ENCODE data around the gene CD248.
"Not testable (repeated sequence)": the region's sequence is repeated elsewhere in the genome, so short reads cannot be mapped to it uniquely, and the experiment has no call there.

CD248 gene

GRCh38 chr11:66313321-66314185 lies 3.3 kb downstream of the CD248 start:
- no peak for DNase-seq (ENCODE audit: low read depth)

DNA sequence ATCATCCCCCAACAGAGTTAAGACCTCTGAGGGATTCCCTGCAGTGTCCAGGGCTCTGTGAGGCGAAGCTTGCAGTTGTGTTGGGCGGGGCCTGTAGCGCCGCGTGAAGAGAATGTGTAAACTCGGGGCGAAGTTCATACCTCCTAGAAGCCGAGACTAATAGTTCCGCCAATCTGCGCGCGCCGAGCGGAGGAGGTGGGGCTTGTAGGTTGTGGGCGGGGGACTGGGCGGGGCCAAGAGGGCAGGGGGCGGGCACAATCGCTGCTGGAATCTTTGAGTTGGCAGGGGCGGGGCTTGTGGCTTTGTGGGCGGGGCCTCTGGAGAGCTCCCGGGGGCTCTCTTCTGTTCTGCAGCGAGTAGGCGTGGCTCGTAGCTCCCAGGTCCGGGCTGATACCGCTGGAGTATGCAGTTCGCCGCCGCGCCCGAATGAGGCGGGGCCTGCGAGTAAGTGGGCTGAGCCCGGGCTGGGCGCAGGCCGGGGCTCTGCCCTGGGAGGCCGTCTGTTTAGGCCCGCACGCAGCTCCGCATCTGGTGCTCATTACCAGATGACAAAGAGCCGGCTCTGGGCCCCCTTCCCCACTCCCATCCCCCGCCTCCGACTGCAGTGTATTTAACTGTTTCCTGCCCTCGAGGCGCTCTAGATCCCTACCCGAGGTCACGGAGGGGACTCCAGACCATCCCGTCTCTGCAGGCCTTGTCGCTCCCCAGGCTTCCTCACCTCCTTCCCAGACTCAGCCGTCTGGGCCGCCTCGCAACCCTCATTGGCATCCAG lies 4.1 kb downstream of the CD248 start:
- DNase-seq (ENCODE audit: low read depth) = peak; percentile 97

- DNase-seq (ENCODE audit: low read depth) = peak; percentile 92
Observed at GRCh38 chr11:66311965-66312548, 4.8 kb downstream of the CD248 start.

- DNase-seq (ENCODE audit: low read depth) = no peak
Observed at GRCh38 chr11:66311470-66311964, 5.3 kb downstream of the CD248 start.

DNA sequence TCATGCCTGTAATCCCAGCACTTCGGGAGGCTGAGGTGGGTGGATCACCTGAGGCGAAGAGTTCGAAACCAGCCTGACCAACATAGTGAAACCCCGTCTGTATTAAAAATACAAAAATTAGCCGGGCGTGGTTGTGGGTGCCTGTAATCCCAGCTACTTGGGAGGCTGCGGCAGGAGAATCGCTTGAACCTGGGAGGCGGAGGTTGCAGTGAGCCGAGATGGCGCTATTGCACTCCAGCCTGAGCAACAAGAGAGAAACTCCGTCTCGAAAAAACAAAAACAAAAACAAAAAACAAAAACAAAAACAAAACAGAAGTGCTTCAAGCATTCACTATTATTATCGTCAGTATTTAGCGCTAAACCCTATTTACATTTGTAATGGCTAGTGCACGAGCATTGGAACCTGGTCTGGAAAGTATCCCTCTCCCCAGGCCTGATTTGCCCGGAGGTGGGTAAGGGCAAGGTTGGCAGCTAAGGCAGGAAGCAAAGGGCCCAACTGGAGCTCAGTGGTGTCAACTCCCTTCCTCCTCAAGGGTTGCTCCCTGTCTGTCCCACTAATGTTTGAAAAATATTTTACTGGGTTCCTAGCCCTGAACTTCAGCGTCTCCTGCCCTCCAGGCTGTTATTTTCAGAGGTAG lies 5.9 kb downstream of the CD248 start:
- not testable (repeated sequence) for DNase-seq (ENCODE audit: low read depth)

DNA sequence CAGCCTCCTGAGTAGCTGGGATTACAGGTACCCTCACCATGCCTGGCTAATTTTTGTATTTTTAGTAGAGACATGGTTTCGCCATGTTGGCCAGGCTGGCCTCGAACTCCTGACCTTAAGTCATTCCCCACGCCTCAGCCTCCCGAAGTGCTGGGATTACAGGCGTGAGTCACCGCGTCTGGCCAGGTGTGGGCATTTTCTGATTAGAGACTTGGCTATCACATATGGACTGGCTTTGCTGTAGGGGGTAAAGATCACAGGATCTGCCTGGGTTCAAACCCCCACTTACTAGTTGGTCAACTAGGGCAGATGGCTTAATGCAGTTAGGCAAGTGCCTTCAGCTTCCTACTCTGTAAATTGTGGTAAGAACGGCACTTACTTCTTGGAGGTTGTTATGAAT lies 6.5 kb downstream of the CD248 start:
- no peak for DNase-seq (ENCODE audit: low read depth)

DNA sequence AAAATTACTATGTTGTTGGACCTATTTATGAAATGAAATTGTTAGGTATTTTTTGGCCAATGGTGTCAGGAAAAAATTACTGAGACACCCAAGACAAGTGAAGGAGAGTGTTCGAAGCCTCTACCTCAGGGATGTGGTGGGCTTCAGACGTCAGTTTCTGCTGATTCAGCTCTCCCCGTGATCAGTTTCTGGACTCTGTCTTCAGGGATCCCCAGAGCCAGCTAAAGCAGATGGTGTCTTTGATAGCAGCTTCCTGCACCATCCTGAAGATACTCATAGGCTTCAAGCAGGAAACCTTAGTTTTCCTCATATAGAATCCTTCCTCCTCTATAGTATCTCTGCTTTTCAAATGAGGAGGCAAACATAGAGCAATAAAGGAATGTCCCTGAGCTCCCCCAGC lies 7.4 kb downstream of the CD248 start:
- no peak for DNase-seq (ENCODE audit: low read depth)

GRCh38 chr11:66302656-66303055 lies 14.2 kb downstream of the CD248 start:
- no peak for DNase-seq (ENCODE audit: low read depth)

DNA sequence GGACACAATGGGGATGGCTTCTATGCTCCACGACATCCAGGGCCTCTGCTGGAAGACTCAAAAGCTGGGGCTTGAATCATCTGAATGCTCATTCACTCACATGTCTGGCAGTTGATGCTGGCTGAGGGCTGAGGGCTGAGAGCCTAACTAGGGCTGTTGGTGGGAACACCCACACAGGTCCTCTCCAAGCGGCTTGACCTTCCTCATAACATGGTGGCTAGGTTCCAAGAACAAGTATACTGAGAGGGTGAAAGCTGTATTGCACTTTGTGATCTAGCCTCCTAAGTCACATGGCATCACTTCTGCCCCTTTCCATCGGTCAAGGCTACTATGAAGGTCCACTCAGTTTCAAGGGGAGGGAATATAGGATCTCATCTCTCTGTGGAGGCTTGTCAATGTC lies 17.7 kb downstream of the CD248 start:
- DNase-seq (ENCODE audit: low read depth) = no peak

- DNase-seq (ENCODE audit: low read depth) = no peak
Observed at GRCh38 chr11:66297610-66298009, 19.2 kb downstream of the CD248 start.

DNA sequence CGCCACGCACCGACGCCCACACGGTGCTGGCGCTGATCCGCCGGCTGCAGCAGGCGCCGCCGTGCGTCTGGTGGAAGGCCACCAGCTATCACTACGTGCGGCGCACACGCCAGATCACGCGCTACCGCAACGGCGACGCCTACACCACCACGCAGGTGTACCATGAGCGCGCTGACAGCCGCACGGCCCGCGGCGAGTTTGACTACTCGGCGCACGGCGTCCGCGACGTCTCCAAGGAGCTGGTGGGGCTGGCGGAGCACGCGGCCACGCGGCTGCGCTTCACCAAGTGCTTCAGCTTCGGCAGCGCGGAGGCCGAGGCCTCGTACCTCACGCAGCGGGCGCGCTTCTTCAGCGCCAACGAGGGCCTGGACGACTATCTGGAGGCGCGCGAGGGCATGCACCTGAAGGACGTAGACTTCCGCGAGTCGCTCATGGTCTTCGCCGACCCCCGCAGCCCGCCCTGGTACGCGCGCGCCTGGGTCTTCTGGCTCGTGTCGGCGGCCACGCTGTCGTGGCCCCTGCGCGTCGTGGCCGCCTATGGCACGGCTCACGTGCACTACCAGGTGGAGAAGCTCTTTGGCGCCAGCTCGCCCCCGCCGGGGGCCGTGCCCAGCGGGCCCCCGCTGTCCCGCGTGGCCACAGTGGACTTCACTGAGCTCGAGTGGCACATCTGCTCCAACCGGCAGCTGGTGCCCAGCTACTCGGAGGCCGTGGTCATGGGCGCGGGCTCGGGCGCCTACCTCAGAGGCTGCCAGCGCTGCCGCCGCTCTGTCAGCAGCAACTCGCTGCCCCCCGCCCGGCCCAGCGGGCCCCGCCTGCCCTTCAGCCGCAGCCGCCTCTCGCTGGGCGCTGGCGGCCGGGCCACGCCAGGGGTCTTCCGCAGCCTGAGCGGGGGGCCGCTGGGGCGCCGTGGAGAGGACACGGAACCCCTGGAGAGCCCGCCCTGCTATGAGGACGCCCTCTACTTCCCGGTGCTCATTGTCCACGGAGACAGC lies 21.9 kb downstream of the CD248 start:
- no peak for DNase-seq (ENCODE audit: low read depth)

GRCh38 chr11:66293777-66294625 lies 22.8 kb downstream of the CD248 start:
- DNase-seq (ENCODE audit: low read depth) = no peak

DNA sequence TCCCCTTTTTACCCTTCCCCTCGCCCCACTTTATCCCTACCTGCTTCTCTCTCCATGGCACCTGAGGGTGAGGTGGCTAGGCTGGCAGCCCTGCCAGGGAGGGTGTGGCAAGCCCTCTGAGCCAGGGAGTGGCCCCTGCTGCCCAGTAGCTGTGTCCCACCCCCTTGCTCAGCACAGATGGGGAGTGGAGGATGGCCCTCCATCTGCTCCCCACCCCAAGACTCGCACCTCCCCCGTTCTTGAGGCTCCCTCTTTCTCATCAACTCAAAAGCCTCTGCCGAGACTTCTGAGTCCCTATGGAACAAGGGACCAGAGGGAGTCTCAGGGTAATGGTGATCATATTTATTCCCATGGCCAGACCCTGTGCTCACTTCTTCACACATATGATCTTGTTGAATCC lies 23.5 kb downstream of the CD248 start:
- DNase-seq (ENCODE audit: low read depth) = no peak

DNA sequence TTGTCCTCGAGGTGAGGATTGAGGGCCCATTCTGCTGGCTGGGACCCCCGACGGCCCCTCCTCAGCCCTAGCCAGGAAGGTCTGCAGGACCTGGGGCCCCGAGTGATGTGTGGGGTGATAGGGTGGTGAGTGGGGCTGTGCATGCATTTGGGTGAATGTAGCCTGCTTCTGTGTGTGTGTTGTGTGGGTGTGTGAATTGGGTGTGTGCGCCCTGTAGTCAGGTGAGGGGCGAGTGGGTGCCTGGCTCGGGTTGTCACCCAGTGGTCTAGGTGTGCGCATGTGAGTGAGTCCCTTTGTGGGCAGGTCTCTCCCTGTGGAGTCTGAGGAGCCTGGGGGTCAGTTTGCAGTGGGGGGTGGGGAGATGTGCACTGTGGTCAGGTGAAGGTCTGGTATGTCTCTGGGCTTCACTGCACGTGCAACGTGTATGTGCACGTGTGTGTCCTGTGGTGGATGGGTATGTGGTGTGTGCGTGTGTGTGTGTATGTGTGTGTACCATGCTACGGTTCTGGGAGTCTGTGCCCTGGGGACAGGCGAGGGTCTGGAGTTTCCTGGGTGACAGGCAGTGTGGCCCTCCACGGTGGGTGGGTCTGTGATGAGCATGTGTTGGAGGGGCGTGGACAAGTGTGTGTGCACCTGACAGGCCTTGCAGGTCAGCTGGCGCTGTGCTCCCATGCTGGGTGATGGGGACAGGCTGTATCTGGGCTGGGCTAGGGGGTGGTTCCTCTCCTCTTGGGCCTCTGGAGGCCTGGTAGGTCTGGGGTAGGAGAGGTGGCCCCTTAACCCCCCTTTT lies 24.1 kb downstream of the CD248 start:
- no peak for DNase-seq (ENCODE audit: low read depth)

DNA sequence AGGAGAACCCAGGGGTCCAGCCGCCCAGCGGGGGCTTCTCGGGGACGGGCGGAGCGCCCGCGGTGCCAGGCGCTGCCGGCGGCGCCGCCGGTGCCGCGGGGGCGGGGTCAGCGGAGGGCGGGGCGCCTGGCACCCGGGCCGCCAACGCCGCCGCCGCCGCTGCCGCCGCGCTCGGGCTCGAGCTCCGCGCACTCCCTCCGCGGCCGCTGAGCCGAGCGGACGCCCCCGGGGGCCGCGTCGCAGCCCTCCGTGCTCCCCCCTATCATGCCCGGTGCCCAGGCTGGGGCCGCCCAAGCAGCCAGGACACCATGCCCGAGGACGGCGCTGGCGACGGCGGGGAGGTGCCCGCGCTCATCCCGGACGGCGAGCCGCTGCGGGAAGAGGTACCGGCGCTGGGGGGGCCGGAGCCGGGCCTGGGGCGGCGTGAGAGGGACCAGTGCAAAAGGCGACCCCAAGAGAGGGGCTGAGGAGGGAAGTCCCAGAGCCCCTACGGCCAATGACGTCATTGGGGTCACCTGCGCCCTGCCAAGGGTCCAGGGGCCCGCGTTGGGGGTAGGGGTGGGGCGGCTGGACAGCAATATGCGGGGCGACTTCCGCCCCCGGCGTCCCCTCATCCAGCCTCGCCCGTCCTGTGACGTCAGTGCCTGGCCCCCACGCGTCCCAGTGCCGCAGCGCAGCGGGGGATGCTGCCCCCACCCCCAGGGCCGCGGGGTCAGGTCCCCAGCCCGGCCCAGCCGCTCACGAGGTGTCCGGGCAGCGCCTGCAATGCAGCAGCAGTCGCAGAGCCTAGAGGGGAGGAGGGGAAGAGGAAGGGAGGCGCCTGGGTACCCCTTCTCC lies 24.9 kb downstream of the CD248 start, which contains the start of gene TMEM151A:
Gene TMEM151A, plus strand, starts transcription at position 189 of the 837 bp plus-strand sequence. Its CDS starts 120 bp downstream, at position 309.
- DNase-seq (ENCODE audit: low read depth) = no peak

- DNase-seq (ENCODE audit: low read depth) = no peak
Observed at GRCh38 chr11:66291303-66291705, 25.5 kb downstream of the CD248 start.

GRCh38 chr11:66290330-66290621 lies 26.6 kb downstream of the CD248 start:
- no peak for DNase-seq (ENCODE audit: low read depth)
